Loucy (cell line): ENCODE data around the gene LILRB4.
"Not testable (repeated sequence)": the region's sequence is repeated elsewhere in the genome, so short reads cannot be mapped to it uniquely, and the experiment has no call there.

Experiments used
- H2AFZ ChIP-seq: fragments of 200-600 bp; sonication (generic); 2 replicates; pipeline ENCODE4 v1.6.0; 2016; ENCODE audit warnings: antibody characterized with exemption, mild to moderate bottlenecking, low read length, moderate library complexity
- H3F3A ChIP-seq: fragments of 200-600 bp; 2 replicates; pipeline ENCODE4 v1.6.0; 2016; ENCODE audit warnings: antibody characterized with exemption, low read depth, mild to moderate bottlenecking
- H3K27me3 ChIP-seq: fragments of 200-600 bp; sonication (generic); 2 replicates; pipeline ENCODE4 v1.6.1; 2014; ENCODE audit warnings: low read length, mild to moderate bottlenecking; ENCODE audit not compliant: insufficient read depth, poor library complexity, severe bottlenecking
- H3K36me3 ChIP-seq: fragments of 200-600 bp; sonication (generic); 2 replicates; pipeline ENCODE4 v1.6.1; 2016; ENCODE audit warnings: low read length; ENCODE audit not compliant: insufficient read depth
- H3K4me1 ChIP-seq: fragments of 200-600 bp; sonication (generic); 2 replicates; pipeline ENCODE4 v1.5.1; 2014; ENCODE audit warnings: low read length, mild to moderate bottlenecking; ENCODE audit not compliant: insufficient read depth, poor library complexity, severe bottlenecking
- H3K4me2 ChIP-seq: fragments of 200-600 bp; sonication (generic); 2 replicates; pipeline ENCODE4 v1.6.0; 2014; ENCODE audit warnings: antibody characterized with exemption, low read length, low read depth, mild to moderate bottlenecking; ENCODE audit not compliant: poor library complexity, severe bottlenecking
- H3K4me3 ChIP-seq: fragments of 200-600 bp; sonication (generic); 2 replicates; pipeline ENCODE4 v1.5.1; 2014; ENCODE audit warnings: low read length, mild to moderate bottlenecking, mixed read lengths; ENCODE audit not compliant: poor library complexity, severe bottlenecking
- H3K79me2 ChIP-seq: fragments of 200-600 bp; sonication (generic); 2 replicates; pipeline ENCODE4 v1.6.1; 2014; ENCODE audit warnings: low read length; ENCODE audit not compliant: insufficient read depth
- H3K9ac ChIP-seq: fragments of 200-600 bp; sonication (generic); 2 replicates; pipeline ENCODE4 v1.6.0; 2014; ENCODE audit warnings: mild to moderate bottlenecking, low read depth, low read length, moderate library complexity; ENCODE audit not compliant: poor library complexity, severe bottlenecking
- H3K9me2 ChIP-seq: fragments of 200-600 bp; sonication (generic); replicated peaks from 2 replicates; pipeline ENCODE4 v1.6.1; 2016; ENCODE audit warnings: low read depth, low read length, mixed read lengths
- H3K9me3 ChIP-seq: fragments of 200-600 bp; sonication (generic); 2 replicates; pipeline ENCODE4 v1.6.1; 2014; ENCODE audit warnings: mild to moderate bottlenecking, antibody characterized with exemption, low read length, low read depth; ENCODE audit not compliant: insufficient read depth
- H4K20me1 ChIP-seq: fragments of 200-600 bp; sonication (generic); 2 replicates; pipeline ENCODE4 v1.6.0; 2014; ENCODE audit warnings: antibody characterized with exemption, low read length, mild to moderate bottlenecking; ENCODE audit not compliant: insufficient read depth, poor library complexity, severe bottlenecking
- EZH2phosphoT487 ChIP-seq: fragments of 200-600 bp; IDR thresholded peaks from 2 replicates; pipeline ENCODE4 v1.6.1; 2018; ENCODE audit warnings: antibody characterized with exemption, mild to moderate bottlenecking, moderate library complexity, borderline replicate concordance
- TF ChIP-seq, protein P1 (sequence below): fragments of 200-600 bp; sonication (generic); conservative IDR thresholded peaks from 2 replicates; pipeline ENCODE4 v1.5.1; 2014; ENCODE audit warnings: mild to moderate bottlenecking, antibody characterized with exemption, low read length

The LILRB4 gene

DNA sequence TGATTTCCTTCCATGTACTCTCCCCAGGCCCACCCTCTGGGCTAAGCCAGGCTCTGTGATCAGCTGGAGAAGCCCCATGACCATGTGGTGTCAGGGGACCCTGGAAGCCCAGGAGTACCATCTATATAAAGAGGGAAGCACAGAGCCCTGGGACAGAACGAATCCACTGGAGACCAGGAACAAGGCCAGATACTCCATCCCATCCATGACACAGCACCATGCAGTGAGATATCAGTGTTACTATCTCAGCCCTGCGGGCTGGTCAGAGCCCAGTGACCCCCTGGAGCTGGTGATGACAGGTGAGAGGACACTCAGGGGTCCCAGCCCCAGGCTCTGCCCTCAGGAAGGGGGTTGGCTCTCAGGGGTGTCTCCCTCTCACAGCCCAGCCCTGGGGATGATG is 34.0 kb downstream of the LILRB4 start:
- no peaks in the 10 kb centered on the region for H3K27me3 ChIP-seq
- H3K9me3 ChIP-seq = no peaks in the 10 kb centered on the region
- no peaks in the 10 kb centered on the region for H3F3A ChIP-seq
- H2AFZ ChIP-seq = no peak overlapping the region
- H3K4me3 ChIP-seq = no peak overlapping the region
- H4K20me1 ChIP-seq = no peaks in the 10 kb centered on the region
- no peaks in the 10 kb centered on the region for H3K79me2 ChIP-seq
- no peak overlapping the region for H3K4me2 ChIP-seq
- H3K9me2 ChIP-seq = no peaks in the 10 kb centered on the region
- no peaks in the 10 kb centered on the region for H3K36me3 ChIP-seq
- TF ChIP-seq EZH2phosphoT487 = no peak
- TF ChIP-seq, protein P1, sequence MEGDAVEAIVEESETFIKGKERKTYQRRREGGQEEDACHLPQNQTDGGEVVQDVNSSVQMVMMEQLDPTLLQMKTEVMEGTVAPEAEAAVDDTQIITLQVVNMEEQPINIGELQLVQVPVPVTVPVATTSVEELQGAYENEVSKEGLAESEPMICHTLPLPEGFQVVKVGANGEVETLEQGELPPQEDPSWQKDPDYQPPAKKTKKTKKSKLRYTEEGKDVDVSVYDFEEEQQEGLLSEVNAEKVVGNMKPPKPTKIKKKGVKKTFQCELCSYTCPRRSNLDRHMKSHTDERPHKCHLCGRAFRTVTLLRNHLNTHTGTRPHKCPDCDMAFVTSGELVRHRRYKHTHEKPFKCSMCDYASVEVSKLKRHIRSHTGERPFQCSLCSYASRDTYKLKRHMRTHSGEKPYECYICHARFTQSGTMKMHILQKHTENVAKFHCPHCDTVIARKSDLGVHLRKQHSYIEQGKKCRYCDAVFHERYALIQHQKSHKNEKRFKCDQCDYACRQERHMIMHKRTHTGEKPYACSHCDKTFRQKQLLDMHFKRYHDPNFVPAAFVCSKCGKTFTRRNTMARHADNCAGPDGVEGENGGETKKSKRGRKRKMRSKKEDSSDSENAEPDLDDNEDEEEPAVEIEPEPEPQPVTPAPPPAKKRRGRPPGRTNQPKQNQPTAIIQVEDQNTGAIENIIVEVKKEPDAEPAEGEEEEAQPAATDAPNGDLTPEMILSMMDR = no peak
- H3K9ac ChIP-seq = no peak overlapping the region
- H3K4me1 ChIP-seq = no peaks in the 10 kb centered on the region

DNA sequence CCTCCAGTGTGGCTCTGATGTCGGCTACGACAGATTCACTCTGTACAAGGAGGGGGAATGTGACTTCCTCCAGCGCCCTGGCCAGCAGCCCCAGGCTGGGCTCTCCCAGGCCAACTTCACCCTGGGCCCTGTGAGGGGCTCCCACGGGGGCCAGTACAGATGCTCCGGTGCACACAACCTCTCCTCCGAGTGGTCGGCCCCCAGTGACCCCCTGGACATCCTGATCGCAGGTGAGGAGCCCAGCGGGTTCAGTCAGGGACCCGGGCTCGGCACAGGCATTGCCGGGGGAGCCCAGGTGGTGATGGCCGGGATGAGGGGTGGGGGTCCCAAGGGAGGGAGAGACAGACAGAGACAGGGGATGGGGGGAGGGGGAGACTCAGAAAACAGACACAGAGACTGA is 34.9 kb downstream of the LILRB4 start:
- not testable (repeated sequence) for H3K9me2 ChIP-seq, H3K9me3 ChIP-seq, H3K9ac ChIP-seq, H3K36me3 ChIP-seq, H4K20me1 ChIP-seq, H3F3A ChIP-seq, H2AFZ ChIP-seq, H3K27me3 ChIP-seq, H3K4me3 ChIP-seq, H3K4me1 ChIP-seq, H3K79me2 ChIP-seq, H3K4me2 ChIP-seq

DNA sequence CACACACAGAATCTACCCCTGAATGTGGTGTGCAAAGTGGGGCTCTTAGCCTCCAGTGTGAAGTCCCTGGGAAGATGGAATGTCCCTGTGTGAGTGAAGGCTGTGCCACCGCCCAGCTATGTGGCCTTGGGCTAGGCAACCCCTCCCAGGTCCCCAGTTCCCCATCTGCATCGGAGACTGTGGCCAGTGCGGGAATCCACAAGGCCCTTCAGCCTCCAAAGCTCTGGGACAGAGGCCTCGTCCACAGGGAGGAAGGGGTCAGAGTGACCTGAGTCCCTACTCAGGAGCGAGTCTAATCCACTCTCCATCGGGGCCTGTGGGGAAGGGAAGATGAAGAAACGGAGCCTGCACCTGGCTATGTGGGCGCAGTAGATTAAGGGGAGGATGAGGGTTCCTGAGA is 42.1 kb downstream of the LILRB4 start:
- Histone ChIP-seq H3K9me2 (no peaks in the 10 kb centered on the region), H3K9ac (no peak overlapping the region), H2AFZ (no peak overlapping the region), H3K27me3 (no peaks in the 10 kb centered on the region), H3K4me3 (no peak overlapping the region), H3K4me2 (no peak overlapping the region), H3K4me1 (peaks cover 14% of the 10 kb centered on the region), H3K79me2 (no peaks in the 10 kb centered on the region), H3F3A (no peaks in the 10 kb centered on the region), H4K20me1 (no peaks in the 10 kb centered on the region), H3K36me3 (no peaks in the 10 kb centered on the region), H3K9me3 (no peaks in the 10 kb centered on the region)
- no peak for TF ChIP-seq EZH2phosphoT487
- TF ChIP-seq, protein P1 = no peak

DNA sequence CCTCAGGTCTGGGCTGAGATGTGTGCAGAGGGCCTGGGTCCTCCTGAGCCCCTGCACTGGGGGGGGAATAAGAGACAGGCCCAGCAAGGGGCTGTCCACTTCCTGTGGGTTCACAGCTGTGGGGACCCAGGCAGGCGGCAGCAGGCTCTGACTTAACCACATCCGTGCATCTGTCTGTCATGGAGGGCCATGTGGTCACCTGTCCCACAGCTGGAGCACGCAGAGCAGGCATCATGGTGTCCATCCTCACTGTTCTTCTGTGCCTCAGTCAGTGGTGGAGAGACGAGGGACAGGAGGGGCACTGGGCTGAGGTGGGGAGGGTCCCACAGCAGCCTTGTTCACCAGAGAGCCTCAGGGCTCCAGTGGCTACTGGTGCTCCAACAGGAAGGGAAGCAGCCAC is 45.2 kb downstream of the LILRB4 start:
- no peak for TF ChIP-seq EZH2phosphoT487
- TF ChIP-seq, protein P1 = no peak
- H3K4me3 ChIP-seq = peak overlapping the region; percentile 22
- no peaks in the 10 kb centered on the region for H3K9me3 ChIP-seq
- no peaks in the 10 kb centered on the region for H4K20me1 ChIP-seq
- no peaks in the 10 kb centered on the region for H3K27me3 ChIP-seq
- no peak overlapping the region for H3K9ac ChIP-seq
- no peaks in the 10 kb centered on the region for H3K9me2 ChIP-seq
- no peaks in the 10 kb centered on the region for H3K79me2 ChIP-seq
- H3K36me3 ChIP-seq = no peaks in the 10 kb centered on the region
- no peaks in the 10 kb centered on the region for H3F3A ChIP-seq
- peak overlapping the region; percentile 59 for H3K4me2 ChIP-seq
- H2AFZ ChIP-seq = no peak overlapping the region; the same call in 1 of the 2 replicates
- peaks cover 14% of the 10 kb centered on the region for H3K4me1 ChIP-seq
